ENCODE results near the gene NKX1-1.

The NKX1-1 gene

DNA sequence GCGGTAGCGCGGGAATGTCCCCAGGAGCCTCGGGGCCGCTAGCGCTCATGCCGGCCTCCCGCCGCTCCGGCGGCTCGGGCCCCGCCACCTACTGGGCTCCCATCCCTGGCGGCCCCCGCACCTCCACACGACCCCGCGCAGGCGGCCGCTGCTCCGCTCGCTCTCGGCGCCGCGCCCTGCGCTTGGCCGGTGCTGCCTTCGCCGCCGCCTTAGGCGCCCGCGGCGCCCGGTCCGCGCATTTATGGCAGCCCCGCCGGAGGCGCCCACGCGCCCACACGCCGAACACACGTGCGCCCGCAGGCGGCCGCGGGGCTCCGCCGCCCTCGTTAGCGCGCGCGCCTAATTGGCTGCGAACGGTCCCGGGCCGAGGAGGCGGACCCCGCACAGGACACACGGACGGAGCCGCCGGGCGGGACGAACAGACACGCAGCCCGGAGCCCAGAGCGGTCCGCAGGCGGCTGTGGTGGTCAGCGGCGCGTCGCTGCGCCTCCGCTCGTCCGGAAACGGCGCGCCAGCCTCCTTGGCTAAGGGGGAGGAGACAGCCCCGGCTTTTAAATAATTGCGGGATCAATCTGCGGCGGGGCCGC lies at the start of gene NKX1-1:
NKX1-1 (minus strand) TSS at position 49 of the 587 bp plus-strand sequence; CDS start at position 49, 0 bp downstream.
- TF ChIP-seq, protein P1, sequence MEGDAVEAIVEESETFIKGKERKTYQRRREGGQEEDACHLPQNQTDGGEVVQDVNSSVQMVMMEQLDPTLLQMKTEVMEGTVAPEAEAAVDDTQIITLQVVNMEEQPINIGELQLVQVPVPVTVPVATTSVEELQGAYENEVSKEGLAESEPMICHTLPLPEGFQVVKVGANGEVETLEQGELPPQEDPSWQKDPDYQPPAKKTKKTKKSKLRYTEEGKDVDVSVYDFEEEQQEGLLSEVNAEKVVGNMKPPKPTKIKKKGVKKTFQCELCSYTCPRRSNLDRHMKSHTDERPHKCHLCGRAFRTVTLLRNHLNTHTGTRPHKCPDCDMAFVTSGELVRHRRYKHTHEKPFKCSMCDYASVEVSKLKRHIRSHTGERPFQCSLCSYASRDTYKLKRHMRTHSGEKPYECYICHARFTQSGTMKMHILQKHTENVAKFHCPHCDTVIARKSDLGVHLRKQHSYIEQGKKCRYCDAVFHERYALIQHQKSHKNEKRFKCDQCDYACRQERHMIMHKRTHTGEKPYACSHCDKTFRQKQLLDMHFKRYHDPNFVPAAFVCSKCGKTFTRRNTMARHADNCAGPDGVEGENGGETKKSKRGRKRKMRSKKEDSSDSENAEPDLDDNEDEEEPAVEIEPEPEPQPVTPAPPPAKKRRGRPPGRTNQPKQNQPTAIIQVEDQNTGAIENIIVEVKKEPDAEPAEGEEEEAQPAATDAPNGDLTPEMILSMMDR (conservative IDR thresholded peaks at IDR 0.05; ENCODE audit: low read length), result no peak
- DNase-seq (ENCODE audit: low read depth), result no peak
- H3K4me3 ChIP-seq (ENCODE audit: low read length), result no peak within 1 kb of the TSS

DNA sequence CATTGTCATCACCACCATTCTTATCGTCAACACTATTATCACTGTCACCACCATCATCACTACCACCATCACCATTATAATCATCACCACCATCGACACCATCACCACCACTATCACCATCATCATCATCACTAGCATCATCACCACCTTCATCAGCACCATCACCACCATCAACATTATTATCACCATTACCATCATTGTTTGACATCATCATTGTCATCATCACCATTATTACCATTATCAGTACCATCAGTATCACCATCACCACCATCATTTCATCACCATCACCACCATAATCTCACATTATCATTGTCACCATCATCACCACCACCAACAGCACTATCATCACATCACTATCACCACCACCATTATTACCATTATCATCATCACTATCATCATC lies 47.5 kb upstream of the NKX1-1 start:
- TF ChIP-seq, protein P1 (conservative IDR thresholded peaks at IDR 0.05; ENCODE audit: low read length), result no peak
- DNase-seq (ENCODE audit: low read depth), result no peak
- no peak overlapping the region for H3K4me3 ChIP-seq (ENCODE audit: low read length)

DNA sequence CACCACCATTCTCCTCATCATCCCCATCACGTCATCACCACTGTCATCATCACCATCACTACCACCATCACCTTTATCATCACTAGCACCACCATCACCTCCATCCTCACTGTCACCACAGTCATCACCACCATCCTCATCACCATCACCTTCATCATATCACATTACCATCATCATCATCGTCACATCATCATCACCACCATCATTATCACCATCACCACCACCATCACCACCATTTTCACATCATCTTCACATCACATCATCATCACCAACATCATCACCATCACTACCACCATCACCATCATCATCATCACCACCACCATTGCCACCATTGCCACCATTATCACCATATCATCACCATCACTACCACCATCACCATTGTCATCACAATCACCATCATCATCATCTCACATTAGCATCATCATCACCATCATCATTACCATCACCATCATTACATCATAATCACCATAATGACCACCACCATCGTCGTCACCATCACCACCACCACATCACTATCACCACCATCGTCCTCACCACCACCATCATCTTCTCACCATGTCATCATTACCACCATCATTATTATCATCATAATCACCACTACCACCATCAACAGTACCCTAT lies 46.3 kb upstream of the NKX1-1 start:
- no peak overlapping the region for H3K4me3 ChIP-seq (ENCODE audit: low read length)
- TF ChIP-seq, protein P1 (conservative IDR thresholded peaks at IDR 0.05; ENCODE audit: low read length), result no peak
- DNase-seq (ENCODE audit: low read depth), result no peak

DNA sequence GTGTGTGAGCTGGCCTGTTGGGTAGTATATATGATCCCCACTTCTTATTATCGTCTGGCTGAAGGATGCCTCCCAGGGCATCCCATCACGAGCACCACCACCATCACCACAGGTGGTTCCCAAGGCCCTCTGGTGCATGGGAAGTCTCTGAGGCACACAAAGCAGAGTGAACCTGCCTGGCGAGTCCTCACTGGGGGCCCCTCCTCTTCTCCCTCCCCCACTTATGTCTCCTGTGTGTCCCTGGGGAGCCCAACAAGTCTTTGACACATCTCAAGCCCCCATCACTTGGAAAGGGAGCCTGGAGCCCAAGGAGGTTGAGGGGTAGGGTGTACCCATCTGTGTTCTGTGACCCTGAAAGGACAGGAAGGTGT lies 45.5 kb upstream of the NKX1-1 start:
- DNase-seq (ENCODE audit: low read depth), result no peak
- no peak overlapping the region for H3K4me3 ChIP-seq (ENCODE audit: low read length)
- TF ChIP-seq, protein P1 (conservative IDR thresholded peaks at IDR 0.05; ENCODE audit: low read length), result no peak

DNA sequence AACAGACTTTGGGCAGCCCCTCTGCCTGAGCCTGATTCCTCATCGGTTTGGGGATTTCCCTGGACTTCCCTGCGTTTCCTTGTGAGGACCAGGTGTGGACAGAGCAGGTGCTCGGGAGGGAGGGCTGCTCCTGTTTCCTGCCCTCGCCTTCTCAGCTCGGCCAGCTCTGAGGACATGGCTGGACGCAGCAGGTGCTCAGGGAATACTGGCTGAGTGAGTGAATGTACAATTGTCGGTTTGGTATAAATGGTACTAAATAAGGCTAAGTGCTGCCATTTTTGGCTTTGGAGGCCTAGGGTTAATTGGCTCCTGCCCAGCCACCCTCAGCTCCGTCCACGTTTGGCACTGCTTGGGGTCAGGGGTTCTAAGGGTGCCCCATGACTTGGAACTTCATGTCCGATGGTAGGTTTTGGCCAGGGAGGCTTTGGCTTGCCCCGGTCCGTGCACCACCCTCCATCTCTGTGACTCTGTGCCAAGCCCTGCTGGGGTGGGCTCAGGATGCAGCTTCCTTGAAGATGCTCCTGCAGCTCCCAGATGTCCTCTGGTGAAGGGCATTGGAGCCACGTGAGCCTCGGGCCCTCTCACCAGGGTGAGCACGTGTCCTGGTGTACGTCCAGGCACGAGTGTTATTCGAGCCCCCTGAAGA lies 45.0 kb upstream of the NKX1-1 start:
- TF ChIP-seq, protein P1 (conservative IDR thresholded peaks at IDR 0.05; ENCODE audit: low read length), result no peak
- no peak for DNase-seq (ENCODE audit: low read depth)
- H3K4me3 ChIP-seq (ENCODE audit: low read length), result no peak overlapping the region

DNA sequence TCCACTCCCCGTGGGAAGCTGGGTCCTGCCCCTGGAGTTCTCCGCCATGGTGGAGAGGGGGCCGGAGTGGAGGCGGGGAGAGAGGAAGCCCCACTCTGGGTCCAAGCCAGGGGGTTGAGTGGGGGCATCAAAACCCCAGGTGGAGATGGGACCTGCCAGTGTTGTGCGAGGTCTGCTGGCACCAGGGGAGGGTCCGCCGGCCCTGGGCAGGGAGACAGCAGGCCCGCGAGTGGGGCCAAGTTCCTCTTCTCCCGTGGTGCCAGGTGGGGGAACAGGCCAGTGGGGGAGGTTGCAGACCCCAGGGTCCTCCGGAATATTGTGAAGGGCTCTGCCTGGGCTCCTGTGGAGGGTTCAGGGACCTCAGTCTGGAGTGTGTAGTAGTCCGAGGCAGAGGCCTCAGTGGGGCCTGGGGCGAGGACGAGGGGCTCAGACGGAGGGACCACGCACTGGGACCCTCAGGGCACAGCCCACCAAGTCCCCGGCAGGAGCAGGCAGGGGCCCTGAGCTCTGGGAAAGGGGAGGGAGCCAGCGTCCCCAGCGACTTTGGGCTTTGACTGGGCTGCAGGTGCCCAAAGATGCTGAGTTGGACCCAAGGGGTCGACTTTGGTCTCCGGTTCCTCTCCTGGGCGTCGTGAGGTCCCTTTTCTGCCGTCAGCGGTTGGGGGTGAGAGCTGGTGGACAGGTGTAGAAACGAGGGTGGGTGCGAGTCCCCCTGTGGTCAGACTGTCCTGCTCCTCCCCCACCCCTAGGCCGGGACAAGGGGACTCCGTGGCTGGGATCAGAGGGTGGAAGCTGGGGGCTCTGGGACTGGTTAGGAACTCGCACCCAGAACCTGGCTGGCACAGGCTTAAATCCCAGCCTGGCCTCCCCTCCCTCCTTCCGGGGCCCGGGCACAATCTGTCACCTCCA lies 43.8 kb upstream of the NKX1-1 start:
- H3K4me3 ChIP-seq (ENCODE audit: low read length), result no peak overlapping the region
- no peak for DNase-seq (ENCODE audit: low read depth)
- TF ChIP-seq, protein P1 (conservative IDR thresholded peaks at IDR 0.05; ENCODE audit: low read length), result no peak

Data from AG10803 (cell line).